Spleen (tissue), 11 donors: ENCODE results near the gene LRBA. TPM values are rescaled to one million over a fixed set of nuclear protein-coding genes. Genes with fewer than 3 reads are reported as not detected.

ENCODE experiments used
- DNase-seq: peaks from one replicate; pipeline ENCODE4 v3.0.0-alpha.2; 2020
- H3K27ac ChIP-seq, 8 donors: fragments of 200-600 bp; sonication (generic) in 7 of 8; 1 replicate in 4 of 8; 2 replicates in 4 of 8; pipeline versions ENCODE4 v1.5.0 to v1.8.0; 2016 to 2021; ENCODE audit warnings: inconsistent platforms in 4 of 8, mild to moderate bottlenecking in 4 of 8, moderate library complexity in 1 of 8
- H3K27me3 ChIP-seq, 7 donors: fragments of 200-600 bp; sonication (generic) in 6 of 7; replicated peaks in 1 of 7; 1 replicate in 4 of 7; 2 replicates in 3 of 7; pipeline versions ENCODE4 v1.5.0 to v1.8.0; 2016 to 2021; ENCODE audit warnings: inconsistent platforms in 3 of 7, mild to moderate bottlenecking in 1 of 7
- H3K36me3 ChIP-seq, 6 donors: fragments of 200-600 bp; sonication (generic) in 5 of 6; 1 replicate in 4 of 6; 2 replicates in 2 of 6; pipeline versions ENCODE4 v1.5.0 to v1.8.0; 2016 to 2021; ENCODE audit warnings: inconsistent platforms in 2 of 6
- H3K4me1 ChIP-seq, 6 donors: fragments of 200-600 bp; sonication (generic) in 5 of 6; 1 replicate in 3 of 6; 2 replicates in 3 of 6; pipeline versions ENCODE4 v1.5.0 to v1.8.0; 2016 to 2021; ENCODE audit warnings: inconsistent platforms in 3 of 6
- H3K4me3 ChIP-seq, 8 donors: fragments of 200-600 bp; sonication (generic) in 7 of 8; 1 replicate in 4 of 8; 2 replicates in 4 of 8; pipeline versions ENCODE4 v1.5.0 to v1.8.0; 2016 to 2021; ENCODE audit warnings: inconsistent platforms in 4 of 8, mild to moderate bottlenecking in 4 of 8, moderate library complexity in 2 of 8
- H3K9me3 ChIP-seq, 8 donors: fragments of 200-600 bp; sonication (generic) in 7 of 8; 1 replicate in 4 of 8; 2 replicates in 4 of 8; pipeline versions ENCODE4 v1.5.0 to v1.8.0; 2016 to 2021; ENCODE audit warnings: inconsistent platforms in 4 of 8
- CTCF ChIP-seq, 11 experiments: fragments of 200-600 bp in 7 of 11; fragments of 450-650 bp in 4 of 11; sonication (generic) in 4 of 11; IDR thresholded peaks in 8 of 11; conservative IDR thresholded peaks in 3 of 11; 1 replicate in 7 of 11; 2 replicates in 4 of 11; pipeline versions ENCODE4 v1.4.0 to v1.8.0; 2016 to 2021; ENCODE audit warnings: antibody characterized with exemption in 11 of 11, inconsistent platforms in 4 of 11, mild to moderate bottlenecking in 1 of 11
- POLR2A ChIP-seq, 3 donors: fragments of 450-650 bp; IDR thresholded peaks; one replicate each; pipeline ENCODE4 v1.5.1; 2017; ENCODE audit warnings: antibody characterized with exemption in 3 of 3, mild to moderate bottlenecking in 1 of 3
- POLR2AphosphoS5 ChIP-seq, 3 donors: sonication (generic); formaldehyde crosslinking; IDR thresholded peaks; one replicate each; pipeline ENCODE4 v1.5.1; 2017; ENCODE audit warnings: antibody characterized with exemption in 3 of 3
- WGBS, 5 donors: extraction: QIAGEN DNeasy Blood & Tissue Kit in 3 of 5; methylation state at CpG; one replicate each; pipeline versions ENCODE4 v1.1.5 to v1.1.7; 2013 to 2018; 5-methylcytosine and 5-hydroxymethylcytosine counted together
- intact Hi-C: fragments of 100-400 bp; cut with DNase I; formaldehyde crosslinking; loops from one replicate; pipeline ENCODE4 v1.15.0; 2023; ENCODE audit warnings: low total_unique reads
- polyA plus RNA-seq, 3 donors: library from polyadenylated mRNA; stranded (reverse); fragments of 200-250 nt; gene quantifications; one replicate each; pipeline ENCODE4 v1.2.1, GENCODE V29; 2013
- total RNA-seq, 7 donors: library from RNA; depleted of rRNA in 3 of 7; stranded (reverse); fragments of >200 nt in 3 of 7; fragmentation: NEBNext Ultra II Directional in 4 of 7; extraction: Animal tissue kit (Norgen Biotek cat#: 25700) in 4 of 7; gene quantifications; one replicate each; pipeline versions ENCODE4 v1.1.0 to v1.2.1, GENCODE V29; 2016 to 2021
- donor health status: healthy with polysubstance abuse.
- donor health status: DM: no; HTN: no; CAD: no; lungs with moderate emphysema.
- donor health status: DM: no; HTN: no; CAD: no.
- donor health status: Bipolar disorder and iron deficiency.
- donor health status: healthy.
- donor health status: DM: no; HTN: no; CAD: no.
- donor health status: DM: yes; HTN: yes; CAD: no.

LRBA gene
- total and polyA plus RNA-seq, 10 donors, result 8.2 to 84.9 (median 50.5) TPM

DNA sequence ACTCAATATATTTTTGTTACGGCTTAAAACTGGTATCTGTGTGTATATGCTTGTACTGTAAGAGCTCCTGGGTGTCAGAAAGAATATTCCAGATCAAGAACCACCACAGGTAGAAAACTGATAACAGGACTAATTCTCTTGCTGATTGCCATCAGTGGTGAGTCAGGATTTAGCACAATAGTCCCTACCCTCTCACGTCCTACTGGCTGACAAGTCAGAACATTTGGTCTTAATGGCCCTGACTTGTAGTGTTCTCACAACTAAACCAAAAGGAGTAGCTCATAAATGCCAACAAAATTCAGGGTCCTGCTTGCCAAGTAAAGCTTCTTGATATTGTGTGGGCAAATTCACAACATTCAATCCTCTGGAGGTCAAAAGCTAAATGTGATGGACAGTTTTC lies 538.3 kb downstream of the LRBA start:
- 85 to 97% (median 91%) methylated on average over 2 of the region's 2 CpGs for WGBS, 5 donors
- no peak for DNase-seq
- Histone ChIP-seq H3K27me3 (no peaks in the 10 kb centered on the region), H3K9me3 (no peaks in the 10 kb centered on the region), H3K4me1 (no peaks in the 10 kb centered on the region), H3K4me3 (no peak overlapping the region), H3K36me3 (peaks cover 0 to 16% (median 0%) of the 10 kb centered on the region in 6 donors), H3K27ac (no peak overlapping the region)
- intact Hi-C loops, result no loop called here
- TF ChIP-seq POLR2A (IDR thresholded peaks at IDR 0.05), result no peak
- no peak for TF ChIP-seq CTCF (IDR thresholded peaks at IDR 0.05 in 8 of 11, conservative IDR thresholded peaks at IDR 0.05 in 3 of 11)
- TF ChIP-seq POLR2AphosphoS5 (IDR thresholded peaks at IDR 0.05), result no peak

- Histone ChIP-seq H3K27me3 (no peaks in the 10 kb centered on the region), H3K36me3 (peaks cover 0 to 14% (median 0%) of the 10 kb centered on the region in 6 donors), H3K27ac (no peak overlapping the region), H3K9me3 (no peaks in the 10 kb centered on the region), H3K4me3 (no peak overlapping the region), H3K4me1 (no peaks in the 10 kb centered on the region)
- DNase-seq, result no peak
- WGBS, 5 donors, result 63 to 88% (median 70%) methylated on average over 1 of the region's 1 CpG
- TF ChIP-seq POLR2A (IDR thresholded peaks at IDR 0.05) (no peak), POLR2AphosphoS5 (IDR thresholded peaks at IDR 0.05) (no peak), CTCF (IDR thresholded peaks at IDR 0.05 in 8 of 11, conservative IDR thresholded peaks at IDR 0.05 in 3 of 11) (no peak)
- intact Hi-C loops, result no loop called here
These were observed 539.3 kb downstream of the LRBA start for GRCh38 chr4:150475763-150476162.

DNA sequence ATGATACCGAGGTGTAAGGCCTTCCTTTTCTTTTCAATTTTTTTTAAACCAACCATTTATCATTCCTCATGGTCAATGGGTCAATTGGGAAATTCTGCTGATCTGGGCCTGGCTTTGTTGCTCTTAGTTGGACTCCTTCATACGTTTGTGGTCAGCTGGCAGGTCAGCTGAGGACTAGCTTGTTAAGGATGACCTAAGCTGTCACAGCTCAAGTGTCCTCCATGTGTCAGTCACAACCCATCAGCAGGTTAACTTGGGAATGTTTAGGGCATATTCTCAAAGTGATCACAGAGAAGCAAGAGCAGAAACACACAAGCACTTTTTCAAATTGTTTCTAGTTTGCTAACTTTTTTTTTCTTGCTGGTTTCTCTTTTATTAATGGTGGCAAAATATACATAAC lies 550.6 kb downstream of the LRBA start:
- intact Hi-C loops, result no loop called here
- WGBS, 5 donors, result 77 to 89% (median 82%) methylated on average over 2 of the region's 2 CpGs
- Histone ChIP-seq H3K4me3 (no peak overlapping the region), H3K9me3 (no peaks in the 10 kb centered on the region), H3K36me3 (peaks cover 0 to 43% (median 2%) of the 10 kb centered on the region in 6 donors), H3K27ac (no peak overlapping the region), H3K4me1 (no peaks in the 10 kb centered on the region), H3K27me3 (no peaks in the 10 kb centered on the region)
- DNase-seq, result no peak
- no peak for TF ChIP-seq CTCF (IDR thresholded peaks at IDR 0.05 in 8 of 11, conservative IDR thresholded peaks at IDR 0.05 in 3 of 11)
- TF ChIP-seq POLR2AphosphoS5 (IDR thresholded peaks at IDR 0.05), result no peak
- no peak for TF ChIP-seq POLR2A (IDR thresholded peaks at IDR 0.05)

DNA sequence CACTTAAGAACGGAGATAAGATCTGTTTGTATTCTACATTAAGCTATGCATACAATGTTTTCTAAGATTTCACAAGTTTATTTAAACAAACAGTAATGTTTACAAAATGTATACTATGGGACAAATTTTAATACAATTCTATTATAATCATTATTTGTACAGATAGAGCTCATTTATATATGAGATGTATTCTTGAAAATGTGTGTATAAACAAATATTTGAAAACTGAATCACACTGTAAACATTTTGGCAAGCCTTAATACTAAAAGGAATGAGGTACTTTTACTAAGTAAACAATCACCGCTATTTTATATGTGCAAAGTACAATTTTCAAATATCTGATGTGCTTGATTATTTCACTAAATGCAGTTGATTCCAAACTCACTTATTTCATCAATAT lies 552.3 kb downstream of the LRBA start:
- 92 to 100% (median 96%) methylated on average over 2 of the region's 2 CpGs for WGBS, 5 donors
- no peak overlapping the region for H3K4me3 ChIP-seq
- no peaks in the 10 kb centered on the region for H3K9me3 ChIP-seq
- no peaks in the 10 kb centered on the region for H3K27me3 ChIP-seq
- no peak for DNase-seq
- peaks cover 0 to 32% (median 2%) of the 10 kb centered on the region in 6 donors for H3K36me3 ChIP-seq
- intact Hi-C loops, result no loop called here
- TF ChIP-seq POLR2A (IDR thresholded peaks at IDR 0.05) (no peak), POLR2AphosphoS5 (IDR thresholded peaks at IDR 0.05) (no peak), CTCF (IDR thresholded peaks at IDR 0.05 in 8 of 11, conservative IDR thresholded peaks at IDR 0.05 in 3 of 11) (no peak)
- no peak overlapping the region for H3K27ac ChIP-seq
- H3K4me1 ChIP-seq, result no peaks in the 10 kb centered on the region
